HepG2 (cell line): Measurements from ENCODE around the gene NHSL1. TPM values are rescaled to one million over a fixed set of nuclear protein-coding genes. Genes with fewer than 3 reads are reported as not detected.

Experiments
- DPF2 ChIP-seq: sonication (generic); formaldehyde crosslinking; IDR thresholded peaks from 2 replicates; pipeline ENCODE4 v1.4.0; 2020; ENCODE audit warnings: mild to moderate bottlenecking, low read depth, missing genetic modification reagents, borderline replicate concordance
- EP300 ChIP-seq, 3 experiments: sonication (generic) in 1 of 3; formaldehyde crosslinking in 1 of 3; IDR thresholded peaks; 2 replicates each; pipeline versions ENCODE4 v1.5.1 to v1.6.1; 2011 to 2020; ENCODE audit warnings: low read depth in 2 of 3, low read length in 2 of 3, borderline replicate concordance in 1 of 3, improper control_type of control experiment in 1 of 3, mild to moderate bottlenecking in 1 of 3, missing genetic modification reagents in 1 of 3, moderate library complexity in 1 of 3
- HDAC2 ChIP-seq: sonication (generic); formaldehyde crosslinking; IDR thresholded peaks from 2 replicates; pipeline ENCODE4 v1.4.0; 2020; ENCODE audit warnings: missing genetic modification reagents
- HNF4A ChIP-seq: sonication (generic); formaldehyde crosslinking; IDR thresholded peaks from 2 replicates; pipeline ENCODE4 v1.4.0; 2020; ENCODE audit warnings: missing genetic modification reagents
- ONECUT2 ChIP-seq: sonication (generic); formaldehyde crosslinking; IDR thresholded peaks from 2 replicates; pipeline ENCODE4 v1.4.0; 2020; ENCODE audit warnings: missing genetic modification reagents
- POLR2AphosphoS5 ChIP-seq: IDR thresholded peaks from 2 replicates; pipeline ENCODE4 v1.6.1; 2012; ENCODE audit warnings: low read depth, low read length
- PPARG ChIP-seq: conservative IDR thresholded peaks from 2 replicates; pipeline ENCODE4 v1.6.1; 2016; ENCODE audit warnings: missing biosample characterization, missing genetic modification reagents
- STAT5B ChIP-seq: sonication (generic); formaldehyde crosslinking; IDR thresholded peaks from 2 replicates; pipeline ENCODE4 v1.4.0; 2020; ENCODE audit warnings: missing genetic modification reagents
- YEATS2 ChIP-seq: sonication (generic); formaldehyde crosslinking; IDR thresholded peaks from 2 replicates; pipeline ENCODE4 v1.4.0; 2020; ENCODE audit warnings: missing genetic modification reagents, borderline replicate concordance
- ZFP36L1 ChIP-seq: sonication (generic); formaldehyde crosslinking; IDR thresholded peaks from 2 replicates; pipeline ENCODE4 v1.8.0; 2022; ENCODE audit warnings: mild to moderate bottlenecking, missing genetic modification reagents, moderate library complexity
- ZNF253 ChIP-seq: sonication (generic); formaldehyde crosslinking; IDR thresholded peaks from 2 replicates; pipeline ENCODE4 v1.8.0; 2022; ENCODE audit warnings: mild to moderate bottlenecking, missing genetic modification reagents, borderline replicate concordance
- ZNF34 ChIP-seq: sonication (generic); formaldehyde crosslinking; IDR thresholded peaks from 2 replicates; pipeline ENCODE4 v1.4.0; 2020; ENCODE audit warnings: mild to moderate bottlenecking, missing genetic modification reagents, borderline replicate concordance
- ZNF564 ChIP-seq: sonication (generic); formaldehyde crosslinking; IDR thresholded peaks from 2 replicates; pipeline ENCODE4 v1.8.1; 2023; ENCODE audit warnings: mild to moderate bottlenecking, missing genetic modification reagents
- ZNF619 ChIP-seq: sonication (generic); formaldehyde crosslinking; IDR thresholded peaks from 2 replicates; pipeline ENCODE4 v1.4.0; 2020; ENCODE audit warnings: mild to moderate bottlenecking, missing genetic modification reagents
- polyA plus RNA-seq, 8 experiments: library from polyadenylated mRNA; depleted of rRNA in 3 of 8; stranded (reverse) in 7 of 8; unstranded in 1 of 8; fragments of >200 nt; fragmentation: Illumina TruSeq in 4 of 8; extraction: Trizol in 4 of 8; gene quantifications; 2 replicates each; pipeline versions ENCODE4 v1.2.1 to v1.2.3, GENCODE V29; 2011 to 2016; ENCODE audit warnings: low read depth in 4 of 8, missing spikeins in 1 of 8, mixed read lengths in 1 of 8; ENCODE audit not compliant: insufficient read depth in 1 of 8
- total RNA-seq, 5 experiments: library from RNA; depleted of rRNA; stranded (reverse); fragments of >200 nt; fragmentation: Illumina TruSeq; extraction: Trizol; gene quantifications; 2 replicates each; pipeline ENCODE4 v1.2.3, GENCODE V29; 2016; ENCODE audit warnings: low read depth in 1 of 5
- TF ChIP-seq, protein P1 (sequence below): IDR thresholded peaks from 2 replicates; pipeline ENCODE4 v1.6.1; 2016; ENCODE audit warnings: missing genetic modification reagents, missing compliant biosample characterization
- TF ChIP-seq, protein P2 (sequence below): sonication (generic); formaldehyde crosslinking; conservative IDR thresholded peaks from 2 replicates; pipeline ENCODE4 v1.4.0; 2020; ENCODE audit warnings: missing genetic modification reagents
- TF ChIP-seq, protein P3 (sequence below): sonication (generic); formaldehyde crosslinking; IDR thresholded peaks from 2 replicates; pipeline ENCODE4 v1.5.0; 2020; ENCODE audit warnings: missing genetic modification reagents
- TF ChIP-seq, protein P4 (sequence below): sonication (generic); formaldehyde crosslinking; IDR thresholded peaks from 2 replicates; pipeline ENCODE4 v1.4.0; 2020; ENCODE audit warnings: missing genetic modification reagents, borderline replicate concordance

NHSL1 gene
- total and polyA plus RNA-seq, 2 of the 13 experiments (the other 11 are each of a cell fraction or from before 2014, with no cell fraction given) = 24.9 to 53.6 TPM

DNA sequence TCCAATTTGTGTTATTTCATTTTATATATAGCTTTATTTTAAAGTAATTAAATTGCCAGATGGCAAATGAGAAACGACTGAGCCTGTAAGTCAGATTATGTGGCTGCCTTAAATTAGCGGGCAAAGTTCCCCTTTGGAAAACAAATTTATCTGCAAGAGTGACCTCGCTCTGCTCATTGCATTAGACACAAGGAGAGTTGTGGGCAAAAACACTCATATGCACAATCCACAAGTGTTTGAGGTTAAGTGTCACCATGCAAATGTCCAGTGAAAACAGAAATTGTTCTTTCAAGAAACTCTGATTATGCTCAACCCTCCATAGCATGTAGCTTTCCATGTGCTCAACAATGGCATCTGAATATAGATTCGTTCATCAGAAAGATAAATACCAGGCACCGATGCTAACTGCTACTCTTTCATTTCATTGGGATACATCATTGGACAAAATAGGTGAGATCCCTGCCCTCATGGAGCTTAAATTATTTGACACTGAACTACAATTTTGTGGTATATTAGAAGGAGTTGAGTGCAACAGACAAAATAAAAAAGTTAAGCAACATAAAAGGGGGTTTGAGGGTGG is 1.7 kb upstream of the NHSL1 start (continued):
- TF ChIP-seq ONECUT2 (CRISPR knock-in tag) (no peak), STAT5B (CRISPR knock-in tag) (no peak), ZFP36L1 (CRISPR knock-in tag) (no peak), ZNF564 (CRISPR knock-in tag) (no peak), POLR2AphosphoS5 (0 out of 2 replicates have a peak, but pooled peaks have one; percentile 22), HNF4A (CRISPR knock-in tag) (peak; percentile 81), ZNF34 (CRISPR knock-in tag) (0 out of 2 replicates have a peak, but pooled peaks have one; percentile 43), PPARG (CRISPR knock-in tag) (0 out of 2 replicates have a peak, but pooled peaks have one; percentile 47), DPF2 (CRISPR knock-in tag) (peak; percentile 27; the same call in 1 of the 2 replicates), ZNF619 (CRISPR knock-in tag) (no peak), ZNF253 (CRISPR knock-in tag) (no peak), HDAC2 (CRISPR knock-in tag) (peak; percentile 16; the same call in 1 of the 2 replicates), YEATS2 (CRISPR knock-in tag) (no peak), EP300 (IDR thresholded peaks at IDR 0.05; ENCODE audit: low read depth in 2 of 2, low read length in 2 of 2) (peak in 1 of 2 experiments; percentile 63; a peak in 2 of 4 replicates), EP300 (CRISPR knock-in tag; IDR thresholded peaks at IDR 0.05; ENCODE audit: borderline replicate concordance) (no peak)
- TF ChIP-seq, protein P1, sequence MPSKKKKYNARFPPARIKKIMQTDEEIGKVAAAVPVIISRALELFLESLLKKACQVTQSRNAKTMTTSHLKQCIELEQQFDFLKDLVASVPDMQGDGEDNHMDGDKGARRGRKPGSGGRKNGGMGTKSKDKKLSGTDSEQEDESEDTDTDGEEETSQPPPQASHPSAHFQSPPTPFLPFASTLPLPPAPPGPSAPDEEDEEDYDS (CRISPR knock-in tag) = 0 out of 2 replicates have a peak, but pooled peaks have one; percentile 12
- TF ChIP-seq, protein P2, sequence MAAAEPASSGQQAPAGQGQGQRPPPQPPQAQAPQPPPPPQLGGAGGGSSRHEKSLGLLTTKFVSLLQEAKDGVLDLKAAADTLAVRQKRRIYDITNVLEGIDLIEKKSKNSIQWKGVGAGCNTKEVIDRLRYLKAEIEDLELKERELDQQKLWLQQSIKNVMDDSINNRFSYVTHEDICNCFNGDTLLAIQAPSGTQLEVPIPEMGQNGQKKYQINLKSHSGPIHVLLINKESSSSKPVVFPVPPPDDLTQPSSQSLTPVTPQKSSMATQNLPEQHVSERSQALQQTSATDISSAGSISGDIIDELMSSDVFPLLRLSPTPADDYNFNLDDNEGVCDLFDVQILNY (CRISPR knock-in tag) = no peak
- TF ChIP-seq, protein P3, sequence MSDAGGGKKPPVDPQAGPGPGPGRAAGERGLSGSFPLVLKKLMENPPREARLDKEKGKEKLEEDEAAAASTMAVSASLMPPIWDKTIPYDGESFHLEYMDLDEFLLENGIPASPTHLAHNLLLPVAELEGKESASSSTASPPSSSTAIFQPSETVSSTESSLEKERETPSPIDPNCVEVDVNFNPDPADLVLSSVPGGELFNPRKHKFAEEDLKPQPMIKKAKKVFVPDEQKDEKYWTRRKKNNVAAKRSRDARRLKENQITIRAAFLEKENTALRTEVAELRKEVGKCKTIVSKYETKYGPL = no peak
- TF ChIP-seq, protein P4, sequence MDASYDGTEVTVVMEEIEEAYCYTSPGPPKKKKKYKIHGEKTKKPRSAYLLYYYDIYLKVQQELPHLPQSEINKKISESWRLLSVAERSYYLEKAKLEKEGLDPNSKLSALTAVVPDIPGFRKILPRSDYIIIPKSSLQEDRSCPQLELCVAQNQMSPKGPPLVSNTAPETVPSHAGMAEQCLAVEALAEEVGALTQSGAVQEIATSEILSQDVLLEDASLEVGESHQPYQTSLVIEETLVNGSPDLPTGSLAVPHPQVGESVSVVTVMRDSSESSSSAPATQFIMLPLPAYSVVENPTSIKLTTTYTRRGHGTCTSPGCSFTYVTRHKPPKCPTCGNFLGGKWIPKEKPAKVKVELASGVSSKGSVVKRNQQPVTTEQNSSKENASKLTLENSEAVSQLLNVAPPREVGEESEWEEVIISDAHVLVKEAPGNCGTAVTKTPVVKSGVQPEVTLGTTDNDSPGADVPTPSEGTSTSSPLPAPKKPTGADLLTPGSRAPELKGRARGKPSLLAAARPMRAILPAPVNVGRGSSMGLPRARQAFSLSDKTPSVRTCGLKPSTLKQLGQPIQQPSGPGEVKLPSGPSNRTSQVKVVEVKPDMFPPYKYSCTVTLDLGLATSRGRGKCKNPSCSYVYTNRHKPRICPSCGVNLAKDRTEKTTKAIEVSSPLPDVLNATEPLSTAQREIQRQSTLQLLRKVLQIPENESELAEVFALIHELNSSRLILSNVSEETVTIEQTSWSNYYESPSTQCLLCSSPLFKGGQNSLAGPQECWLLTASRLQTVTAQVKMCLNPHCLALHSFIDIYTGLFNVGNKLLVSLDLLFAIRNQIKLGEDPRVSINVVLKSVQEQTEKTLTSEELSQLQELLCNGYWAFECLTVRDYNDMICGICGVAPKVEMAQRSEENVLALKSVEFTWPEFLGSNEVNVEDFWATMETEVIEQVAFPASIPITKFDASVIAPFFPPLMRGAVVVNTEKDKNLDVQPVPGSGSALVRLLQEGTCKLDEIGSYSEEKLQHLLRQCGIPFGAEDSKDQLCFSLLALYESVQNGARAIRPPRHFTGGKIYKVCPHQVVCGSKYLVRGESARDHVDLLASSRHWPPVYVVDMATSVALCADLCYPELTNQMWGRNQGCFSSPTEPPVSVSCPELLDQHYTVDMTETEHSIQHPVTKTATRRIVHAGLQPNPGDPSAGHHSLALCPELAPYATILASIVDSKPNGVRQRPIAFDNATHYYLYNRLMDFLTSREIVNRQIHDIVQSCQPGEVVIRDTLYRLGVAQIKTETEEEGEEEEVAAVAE (CRISPR knock-in tag) = 0 out of 2 replicates have a peak, but pooled peaks have one; percentile 44
